Aorta (tissue), 5 donors: ENCODE results near the gene HACD4. TPM values are rescaled to one million over a fixed set of nuclear protein-coding genes. Genes with fewer than 3 reads are reported as not detected.

Experiments
- ATAC-seq: fragments of 200-7000 bp; cut with Tn5 transposase; one replicate; pipeline ENCODE4 v1.9.1; 2022; ENCODE audit warnings: moderate library complexity; ENCODE audit not compliant: low FRiP score
- DNase-seq, 2 donors: peaks; one replicate each; pipeline ENCODE4 v3.0.0-alpha.2; 2020
- H3K27ac ChIP-seq, 2 donors: one replicate each; pipeline ENCODE4 v1.5.1; 2013; ENCODE audit warnings: low read length in 2 of 2, mild to moderate bottlenecking in 2 of 2, moderate library complexity in 2 of 2, control low read depth in 1 of 2, inconsistent platforms in 1 of 2, low read depth in 1 of 2
- H3K27me3 ChIP-seq, 2 donors: one replicate each; pipeline ENCODE4 v1.6.1; 2013; ENCODE audit warnings: control low read depth in 1 of 2, low read length in 1 of 2, mild to moderate bottlenecking in 1 of 2, moderate library complexity in 1 of 2; ENCODE audit not compliant: insufficient read depth in 2 of 2, control insufficient read depth in 1 of 2
- H3K36me3 ChIP-seq, 2 donors: one replicate each; pipeline ENCODE4 v1.6.1; 2013; ENCODE audit warnings: control low read depth in 1 of 2, low read length in 1 of 2, mild to moderate bottlenecking in 1 of 2; ENCODE audit not compliant: insufficient read depth in 2 of 2, control insufficient read depth in 1 of 2
- H3K4me1 ChIP-seq, 2 donors: one replicate each; pipeline ENCODE4 v1.6.1; 2013; ENCODE audit warnings: low read length in 2 of 2, control low read depth in 1 of 2, mild to moderate bottlenecking in 1 of 2, moderate library complexity in 1 of 2; ENCODE audit not compliant: insufficient read depth in 2 of 2, control insufficient read depth in 1 of 2
- H3K4me3 ChIP-seq, 2 donors: one replicate each; pipeline ENCODE4 v1.5.1; 2013; ENCODE audit warnings: low read length in 2 of 2, control low read depth in 1 of 2, mild to moderate bottlenecking in 1 of 2
- H3K9me3 ChIP-seq: one replicate; pipeline ENCODE4 v1.6.1; 2013; ENCODE audit warnings: mild to moderate bottlenecking, low read length; ENCODE audit not compliant: control insufficient read depth
- WGBS, 2 donors: extraction: QIAGEN DNeasy Blood & Tissue Kit; methylation state at CpG; one replicate each; pipeline ENCODE4 v1.1.7; 2013; 5-methylcytosine and 5-hydroxymethylcytosine counted together
- intact Hi-C, 2 donors: fragments of 100-400 bp; cut with DNase I; formaldehyde crosslinking; loops; one replicate each; pipeline versions ENCODE4 v1.14.2 to v1.15.0; 2022
- polyA plus RNA-seq, 2 donors: library from polyadenylated mRNA; stranded (reverse); fragments of 200-250 nt; gene quantifications; one replicate each; pipeline ENCODE4 v1.2.3, GENCODE V29; 2013
- total RNA-seq, 2 donors: library from RNA; stranded (reverse); fragmentation: NEBNext Ultra II Directional; extraction: Animal tissue kit (Norgen Biotek cat#: 25700); gene quantifications; one replicate each; pipeline ENCODE4 v1.2.1, GENCODE V29; 2021
- donor health status: healthy with polysubstance abuse.
- donor health status: Bipolar disorder and iron deficiency.
- donor health status: DM: no; HTN: no; CAD: no.
- donor health status: DM: no; HTN: no; CAD: no.
- donor health status: DM: yes; HTN: yes; CAD: no.

HACD4 gene
- total and polyA plus RNA-seq, 4 donors = 1.3 to 6.8 (median 4.3) TPM

DNA sequence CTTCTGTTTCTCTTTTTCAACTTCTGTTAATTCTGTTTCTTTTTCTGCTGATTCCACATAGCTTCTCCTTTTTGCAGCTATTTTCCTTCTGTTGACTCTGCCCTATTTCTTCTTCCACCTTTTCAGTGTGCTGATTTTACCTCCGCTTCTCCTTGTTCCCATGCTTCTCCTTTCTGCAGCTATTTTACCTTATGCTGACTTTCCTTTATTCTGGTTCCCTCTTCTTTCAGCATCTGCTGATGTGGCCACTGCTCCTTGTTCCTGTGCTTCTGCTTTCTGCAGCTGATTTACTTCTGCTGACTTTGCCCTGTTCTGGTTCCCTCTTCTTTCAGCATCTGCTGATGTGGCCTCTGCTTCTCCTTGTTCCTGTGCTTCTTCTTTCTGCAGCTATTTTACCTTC is 58.8 kb downstream of the HACD4 start:
- Histone ChIP-seq H3K36me3 (peaks cover 0 to 4% of the 10 kb centered on the region in 2 donors), H3K4me1 (no peaks in the 10 kb centered on the region), H3K27ac (no peak overlapping the region), H3K4me3 (no peak overlapping the region), H3K9me3 (no peaks in the 10 kb centered on the region), H3K27me3 (no peaks in the 10 kb centered on the region)
- no peak for ATAC-seq
- 92 to 99% methylated on average over 1 of the region's 1 CpG for whole genome bisulfite sequencing, 2 donors
- intact Hi-C loops = no loop called here
- DNase-seq = no peak

DNA sequence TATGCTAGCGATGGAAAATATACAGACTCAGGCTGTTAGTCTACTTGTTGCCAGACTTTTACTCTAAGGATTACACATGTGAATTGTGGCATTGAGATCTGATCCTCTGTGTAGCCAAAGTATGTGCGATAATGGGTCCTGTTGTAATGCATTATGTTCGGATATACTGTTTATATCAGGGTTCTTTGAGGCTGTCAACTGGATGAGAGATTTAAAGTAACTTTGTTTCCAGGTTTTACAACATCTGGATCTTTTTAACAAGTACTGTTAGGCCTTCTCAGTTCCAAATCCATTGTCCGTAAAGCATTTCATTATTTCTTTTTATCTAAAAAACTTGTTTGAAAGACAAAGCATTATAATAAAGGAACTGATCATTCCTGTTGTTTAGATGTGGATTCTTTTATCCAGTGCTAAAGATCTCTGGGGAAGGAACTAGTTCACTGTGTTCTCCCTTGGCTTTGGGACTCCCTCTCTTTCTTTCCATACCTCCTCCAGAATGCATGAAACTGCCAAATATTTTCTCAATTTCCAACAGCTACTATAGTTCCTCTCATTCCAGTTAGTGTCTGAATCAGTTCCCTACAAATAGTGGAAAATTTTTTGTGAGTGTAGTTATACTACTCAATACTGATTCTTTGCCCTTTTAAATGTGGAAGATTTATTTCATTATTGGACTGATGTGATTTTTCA is 68.8 kb downstream of the HACD4 start:
- ATAC-seq = no peak
- WGBS, 2 donors = 73 to 74% methylated on average over 4 of the region's 4 CpGs

DNA sequence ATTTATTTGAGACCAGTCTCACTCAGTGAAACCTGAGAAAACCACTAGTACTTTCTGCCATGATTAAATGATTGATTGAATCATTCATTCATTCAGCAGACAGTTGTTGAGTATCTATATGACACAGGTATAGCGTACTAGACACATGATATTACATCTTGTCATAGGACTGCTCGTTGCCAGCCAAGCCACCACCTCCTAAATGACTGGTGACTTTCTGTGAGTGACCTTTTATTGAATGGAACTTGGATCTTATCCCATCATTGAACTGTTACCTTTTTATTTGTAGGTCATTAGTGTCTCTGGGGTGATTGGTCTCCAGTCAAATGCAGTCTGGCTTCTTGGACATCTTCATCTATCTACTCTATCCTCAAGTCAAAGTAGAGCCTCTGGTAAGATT is 80.7 kb downstream of the HACD4 start:
- H3K9me3 ChIP-seq = no peaks in the 10 kb centered on the region
- no peaks in the 10 kb centered on the region for H3K27me3 ChIP-seq
- no peak overlapping the region for H3K27ac ChIP-seq
- H3K36me3 ChIP-seq = no peaks in the 10 kb centered on the region
- H3K4me3 ChIP-seq = no peak overlapping the region
- H3K4me1 ChIP-seq = peaks cover 3 to 8% of the 10 kb centered on the region in 2 donors
- WGBS, 2 donors = 97 to 99% methylated on average over 2 of the region's 2 CpGs
- no peak for DNase-seq
- ATAC-seq = no peak
- intact Hi-C loops = loop anchor here in 1 of 2 donors (2.0 kb wide), 1 partner anchor 24 kb away; no protein-coding TSS in a partner anchor

More for the DNA sequence above, 68.8 kb downstream of the HACD4 start:
- Histone ChIP-seq H3K27ac (no peak overlapping the region), H3K4me3 (no peak overlapping the region), H3K4me1 (no peaks in the 10 kb centered on the region), H3K27me3 (no peaks in the 10 kb centered on the region), H3K36me3 (no peaks in the 10 kb centered on the region), H3K9me3 (no peaks in the 10 kb centered on the region)
- intact Hi-C loops = no loop called here
- DNase-seq = no peak

Other genes starting within 250 kb of the HACD4 start
- gene IFNB1, start 46.3 kb upstream of the HACD4 start, total RNA-seq = not detected
- gene IFNB1, start 46.3 kb upstream of the HACD4 start, polyA plus RNA-seq = not detected
- not detected for gene IFNW1, start 110.2 kb upstream of the HACD4 start, total RNA-seq
- not detected for gene IFNW1, start 110.2 kb upstream of the HACD4 start, polyA plus RNA-seq
- not detected for gene IFNA21, start 135.0 kb upstream of the HACD4 start, total RNA-seq
- gene IFNA21, start 135.0 kb upstream of the HACD4 start, polyA plus RNA-seq = not detected
- gene IFNA4, start 155.9 kb upstream of the HACD4 start, total RNA-seq = not detected
- not detected for gene IFNA4, start 155.9 kb upstream of the HACD4 start, polyA plus RNA-seq
- gene IFNA7, start 170.6 kb upstream of the HACD4 start, total RNA-seq = not detected
- not detected for gene IFNA7, start 170.6 kb upstream of the HACD4 start, polyA plus RNA-seq
- gene IFNA10, start 175.5 kb upstream of the HACD4 start, total RNA-seq = not detected
- gene IFNA10, start 175.5 kb upstream of the HACD4 start, polyA plus RNA-seq = not detected
- not detected for gene IFNA16, start 185.7 kb upstream of the HACD4 start, total RNA-seq
- gene IFNA16, start 185.7 kb upstream of the HACD4 start, polyA plus RNA-seq = not detected
- not detected for gene IFNA17, start 196.6 kb upstream of the HACD4 start, total RNA-seq
- gene IFNA17, start 196.6 kb upstream of the HACD4 start, polyA plus RNA-seq = not detected
- not detected for gene IFNA14, start 208.4 kb upstream of the HACD4 start, total RNA-seq
- gene IFNA14, start 208.4 kb upstream of the HACD4 start, polyA plus RNA-seq = not detected